HepG2 (cell line): Measurements from ENCODE around the gene ZNF772. TPM values are rescaled to one million over a fixed set of nuclear protein-coding genes. Genes with fewer than 3 reads are reported as not detected.

Experiments used
- DNMT1 ChIP-seq: sonication (generic); formaldehyde crosslinking; IDR thresholded peaks from 2 replicates; pipeline ENCODE4 v1.5.1; 2020; ENCODE audit warnings: mild to moderate bottlenecking, missing genetic modification reagents
- FOSL2 ChIP-seq: sonication (generic); formaldehyde crosslinking; IDR thresholded peaks from 2 replicates; pipeline ENCODE4 v1.4.0; 2020; ENCODE audit warnings: missing genetic modification reagents
- GABPB1 ChIP-seq: IDR thresholded peaks from 2 replicates; pipeline ENCODE4 v1.6.1; 2016; ENCODE audit warnings: mild to moderate bottlenecking, missing genetic modification reagents, moderate library complexity, missing compliant biosample characterization
- GFI1 ChIP-seq: sonication (generic); formaldehyde crosslinking; IDR thresholded peaks from 2 replicates; pipeline ENCODE4 v1.5.0; 2020; ENCODE audit warnings: missing genetic modification reagents, mild to moderate bottlenecking, borderline replicate concordance
- HIVEP1 ChIP-seq: sonication (generic); formaldehyde crosslinking; IDR thresholded peaks from 2 replicates; pipeline ENCODE4 v1.4.0; 2020; ENCODE audit warnings: mild to moderate bottlenecking, missing genetic modification reagents
- HOXA7 ChIP-seq: sonication (generic); formaldehyde crosslinking; IDR thresholded peaks from 2 replicates; pipeline ENCODE4 v1.8.1; 2022; ENCODE audit warnings: mild to moderate bottlenecking, missing genetic modification reagents, moderate library complexity
- POLR2A ChIP-seq, 2 experiments: IDR thresholded peaks; 2 replicates each; pipeline ENCODE4 v1.6.1; 2011; ENCODE audit warnings: low read depth in 2 of 2, low read length in 2 of 2, mild to moderate bottlenecking in 1 of 2, moderate library complexity in 1 of 2; ENCODE audit not compliant: insufficient read depth in 1 of 2
- RORA ChIP-seq: sonication (generic); formaldehyde crosslinking; IDR thresholded peaks from 2 replicates; pipeline ENCODE4 v1.5.0; 2020; ENCODE audit warnings: mild to moderate bottlenecking, missing genetic modification reagents, moderate library complexity
- SAP130 ChIP-seq: IDR thresholded peaks from 2 replicates; pipeline ENCODE4 v1.6.1; 2016; ENCODE audit warnings: low read depth
- SRSF9 ChIP-seq: fragments of 200-400 bp; formaldehyde crosslinking; IDR thresholded peaks from 2 replicates; pipeline ENCODE4 v1.6.1; 2018; ENCODE audit warnings: borderline replicate concordance, mild to moderate bottlenecking, low read depth, low read length; ENCODE audit not compliant: insufficient read depth, poor library complexity, severe bottlenecking
- TARDBP ChIP-seq: sonication (generic); formaldehyde crosslinking; IDR thresholded peaks from 2 replicates; pipeline ENCODE4 v1.8.0; 2022; ENCODE audit warnings: mild to moderate bottlenecking, missing genetic modification reagents
- TFAP4 ChIP-seq: sonication (generic); IDR thresholded peaks from 2 replicates; pipeline ENCODE4 v1.6.1; 2016; ENCODE audit warnings: low read depth, borderline replicate concordance
- TRIM24 ChIP-seq: sonication (generic); formaldehyde crosslinking; IDR thresholded peaks from 2 replicates; pipeline ENCODE4 v1.8.0; 2022; ENCODE audit warnings: mild to moderate bottlenecking, missing genetic modification reagents
- ZBTB3 ChIP-seq: sonication (generic); formaldehyde crosslinking; IDR thresholded peaks from 2 replicates; pipeline ENCODE4 v1.4.0; 2020; ENCODE audit warnings: low read depth, mild to moderate bottlenecking, moderate library complexity, missing genetic modification reagents, borderline replicate concordance
- ZFX ChIP-seq: sonication (generic); formaldehyde crosslinking; IDR thresholded peaks from 2 replicates; pipeline ENCODE4 v1.4.0; 2020; ENCODE audit warnings: mild to moderate bottlenecking, low read depth, missing genetic modification reagents, moderate library complexity
- ZKSCAN5 ChIP-seq: sonication (generic); formaldehyde crosslinking; IDR thresholded peaks from 2 replicates; pipeline ENCODE4 v1.5.1; 2020; ENCODE audit warnings: mild to moderate bottlenecking, missing genetic modification reagents
- ZNF136 ChIP-seq: sonication (generic); formaldehyde crosslinking; IDR thresholded peaks from 2 replicates; pipeline ENCODE4 v1.8.1; 2022; ENCODE audit warnings: low read depth, mild to moderate bottlenecking, moderate library complexity, missing genetic modification reagents
- ZNF331 ChIP-seq: sonication (generic); formaldehyde crosslinking; IDR thresholded peaks from 2 replicates; pipeline ENCODE4 v1.4.0; 2020; ENCODE audit warnings: missing genetic modification reagents
- ZNF33A ChIP-seq: sonication (generic); formaldehyde crosslinking; IDR thresholded peaks from 2 replicates; pipeline ENCODE4 v1.5.1; 2020; ENCODE audit warnings: missing genetic modification reagents, mild to moderate bottlenecking, moderate library complexity, borderline replicate concordance
- ZNF432 ChIP-seq: sonication (generic); formaldehyde crosslinking; IDR thresholded peaks from 2 replicates; pipeline ENCODE4 v1.5.0; 2020; ENCODE audit warnings: missing genetic modification reagents, mild to moderate bottlenecking, borderline replicate concordance
- ZNF557 ChIP-seq: sonication (generic); formaldehyde crosslinking; IDR thresholded peaks from 2 replicates; pipeline ENCODE4 v1.4.0; 2020; ENCODE audit warnings: missing genetic modification reagents
- ZNF724P ChIP-seq: sonication (generic); formaldehyde crosslinking; IDR thresholded peaks from 2 replicates; pipeline ENCODE4 v1.8.0; 2022; ENCODE audit warnings: missing genetic modification reagents, borderline replicate concordance
- ZNF746 ChIP-seq: sonication (generic); formaldehyde crosslinking; IDR thresholded peaks from 2 replicates; pipeline ENCODE4 v1.8.0; 2022; ENCODE audit warnings: mild to moderate bottlenecking, missing genetic modification reagents
- ZNF788 ChIP-seq: sonication (generic); formaldehyde crosslinking; IDR thresholded peaks from 2 replicates; pipeline ENCODE4 v1.5.0; 2020; ENCODE audit warnings: mild to moderate bottlenecking, missing genetic modification reagents, borderline replicate concordance
- polyA plus RNA-seq, 8 experiments: library from polyadenylated mRNA; depleted of rRNA in 3 of 8; stranded (reverse) in 7 of 8; unstranded in 1 of 8; fragments of >200 nt; fragmentation: Illumina TruSeq in 4 of 8; extraction: Trizol in 4 of 8; gene quantifications; 2 replicates each; pipeline versions ENCODE4 v1.2.1 to v1.2.3, GENCODE V29; 2011 to 2016; ENCODE audit warnings: low read depth in 4 of 8, missing spikeins in 1 of 8, mixed read lengths in 1 of 8; ENCODE audit not compliant: insufficient read depth in 1 of 8
- total RNA-seq, 5 experiments: library from RNA; depleted of rRNA; stranded (reverse); fragments of >200 nt; fragmentation: Illumina TruSeq; extraction: Trizol; gene quantifications; 2 replicates each; pipeline ENCODE4 v1.2.3, GENCODE V29; 2016; ENCODE audit warnings: low read depth in 1 of 5
- TF ChIP-seq, protein P1 (sequence below): sonication (generic); formaldehyde crosslinking; IDR thresholded peaks from 2 replicates; pipeline ENCODE4 v1.4.0; 2020; ENCODE audit warnings: low read depth, missing genetic modification reagents
- TF ChIP-seq, protein P2 (sequence below): IDR thresholded peaks from 2 replicates; pipeline ENCODE4 v1.6.1; 2012; ENCODE audit warnings: inconsistent platforms

Gene ZNF772
- total and polyA plus RNA-seq, 2 of the 13 experiments (the other 11 are each of a cell fraction or from before 2014, with no cell fraction given) = 3.1 to 17.2 TPM

- no peak; the same call in 1 of the 2 replicates for TF ChIP-seq ZNF136
- no peak for TF ChIP-seq DNMT1 (CRISPR knock-in tag)
- TF ChIP-seq SAP130 (CRISPR knock-in tag) = peak; percentile 88
- TF ChIP-seq ZNF724P (CRISPR knock-in tag) = no peak
- TF ChIP-seq GABPB1 = peak; percentile 95
- peak; percentile 94 for TF ChIP-seq TFAP4
- TF ChIP-seq ZKSCAN5 (CRISPR knock-in tag) = no peak
- no peak for TF ChIP-seq ZNF746
- TF ChIP-seq ZNF33A = 0 out of 2 replicates have a peak, but pooled peaks have one; percentile 70
- TF ChIP-seq SRSF9 = no peak
- TF ChIP-seq ZFX = peak; percentile 94
- TF ChIP-seq ZNF788 (CRISPR knock-in tag) = no peak
- TF ChIP-seq ZNF557 (CRISPR knock-in tag) = no peak
- TF ChIP-seq, protein P1, sequence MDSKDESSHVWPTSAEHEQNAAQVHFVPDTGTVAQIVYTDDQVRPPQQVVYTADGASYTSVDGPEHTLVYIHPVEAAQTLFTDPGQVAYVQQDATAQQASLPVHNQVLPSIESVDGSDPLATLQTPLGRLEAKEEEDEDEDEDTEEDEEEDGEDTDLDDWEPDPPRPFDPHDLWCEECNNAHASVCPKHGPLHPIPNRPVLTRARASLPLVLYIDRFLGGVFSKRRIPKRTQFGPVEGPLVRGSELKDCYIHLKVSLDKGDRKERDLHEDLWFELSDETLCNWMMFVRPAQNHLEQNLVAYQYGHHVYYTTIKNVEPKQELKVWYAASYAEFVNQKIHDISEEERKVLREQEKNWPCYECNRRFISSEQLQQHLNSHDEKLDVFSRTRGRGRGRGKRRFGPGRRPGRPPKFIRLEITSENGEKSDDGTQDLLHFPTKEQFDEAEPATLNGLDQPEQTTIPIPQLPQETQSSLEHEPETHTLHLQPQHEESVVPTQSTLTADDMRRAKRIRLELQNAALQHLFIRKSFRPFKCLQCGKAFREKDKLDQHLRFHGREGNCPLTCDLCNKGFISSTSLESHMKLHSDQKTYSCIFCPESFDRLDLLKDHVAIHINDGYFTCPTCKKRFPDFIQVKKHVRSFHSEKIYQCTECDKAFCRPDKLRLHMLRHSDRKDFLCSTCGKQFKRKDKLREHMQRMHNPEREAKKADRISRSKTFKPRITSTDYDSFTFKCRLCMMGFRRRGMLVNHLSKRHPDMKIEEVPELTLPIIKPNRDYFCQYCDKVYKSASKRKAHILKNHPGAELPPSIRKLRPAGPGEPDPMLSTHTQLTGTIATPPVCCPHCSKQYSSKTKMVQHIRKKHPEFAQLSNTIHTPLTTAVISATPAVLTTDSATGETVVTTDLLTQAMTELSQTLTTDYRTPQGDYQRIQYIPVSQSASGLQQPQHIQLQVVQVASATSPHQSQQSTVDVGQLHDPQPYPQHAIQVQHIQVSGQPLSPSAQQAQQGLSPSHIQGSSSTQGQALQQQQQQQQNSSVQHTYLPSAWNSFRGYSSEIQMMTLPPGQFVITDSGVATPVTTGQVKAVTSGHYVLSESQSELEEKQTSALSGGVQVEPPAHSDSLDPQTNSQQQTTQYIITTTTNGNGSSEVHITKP (CRISPR knock-in tag) = no peak
- TF ChIP-seq TARDBP = no peak; the same call in 1 of the 2 replicates
- TF ChIP-seq RORA (CRISPR knock-in tag) = no peak
- peak; percentile 16; the same call in 1 of the 2 replicates for TF ChIP-seq FOSL2 (CRISPR knock-in tag)
- TF ChIP-seq ZNF432 = no peak
- TF ChIP-seq GFI1 (CRISPR knock-in tag) = 0 out of 2 replicates have a peak, but pooled peaks have one; percentile 21
- no peak for TF ChIP-seq TRIM24
- no peak for TF ChIP-seq ZBTB3 (CRISPR knock-in tag)
- TF ChIP-seq POLR2A (IDR thresholded peaks at IDR 0.05; ENCODE audit: insufficient read depth in 1 of 2, low read depth in 2 of 2, low read length in 2 of 2) = peak in 1 of 2 experiments; percentile 54; a peak in 2 of 4 replicates
- TF ChIP-seq ZNF331 = no peak
- 0 out of 2 replicates have a peak, but pooled peaks have one; percentile 57 for TF ChIP-seq HIVEP1
- TF ChIP-seq, protein P2, sequence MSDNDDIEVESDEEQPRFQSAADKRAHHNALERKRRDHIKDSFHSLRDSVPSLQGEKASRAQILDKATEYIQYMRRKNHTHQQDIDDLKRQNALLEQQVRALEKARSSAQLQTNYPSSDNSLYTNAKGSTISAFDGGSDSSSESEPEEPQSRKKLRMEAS = peak; percentile 67
- TF ChIP-seq HOXA7 (CRISPR knock-in tag) = no peak
Measured at GRCh38 chr19:57477191-57478008, at the start of gene ZNF772 (continued).
